Measurements from ENCODE around the gene PXN.
"Not testable (repeated sequence)": the region's sequence is repeated elsewhere in the genome, so short reads cannot be mapped to it uniquely, and the experiment has no call there.

Gene PXN

GRCh38 chr12:120252071-120252906 is 13.2 kb downstream of the PXN start:
- Histone ChIP-seq H4K91ac (ENCODE audit: low read length) (no peak overlapping the region), H2BK120ac (ENCODE audit: low read depth, low read length) (no peak overlapping the region), H2AK5ac (ENCODE audit: low read length, severe bottlenecking) (no peak overlapping the region), H3K4me3 (ENCODE audit: insufficient read depth in 1 of 2, low read depth in 1 of 2, low read length in 2 of 2) (no peak overlapping the region), H2BK12ac (ENCODE audit: low read length in 2 of 2) (peak overlapping the region in 1 of 2 experiments; percentile 5), H3K23ac (ENCODE audit: low read length in 2 of 2) (no peak overlapping the region), H3K27ac (ENCODE audit: low read length, poor library complexity, severe bottlenecking) (no peak overlapping the region), H3K14ac (ENCODE audit: low read length in 2 of 2) (no peak overlapping the region), H3K4ac (ENCODE audit: low read depth in 1 of 2, low read length in 2 of 2) (peak overlapping the region in 1 of 2 experiments; percentile 27), H3K9me3 (ENCODE audit: control insufficient read depth, low read length) (no peaks in the 10 kb centered on the region), H3K18ac (ENCODE audit: low read depth in 1 of 2, low read length in 2 of 2) (peak overlapping the region in 1 of 2 experiments; percentile 51), H3K9ac (ENCODE audit: low read length) (peak overlapping the region; percentile 24), H3K4me2 (ENCODE audit: low read length, poor library complexity, severe bottlenecking) (no peak overlapping the region), H2BK15ac (ENCODE audit: low read depth, poor library complexity, severe bottlenecking) (no peak overlapping the region), H3K79me1 (replicated peaks; ENCODE audit: low read length, poor library complexity, severe bottlenecking) (no peaks in the 10 kb centered on the region), H3K36me3 (ENCODE audit: control insufficient read depth in 1 of 2, insufficient read depth in 2 of 2, low read depth in 1 of 2, low read length in 2 of 2) (peaks cover 3 to 42% of the 10 kb centered on the region in 2 experiments), H3K4me1 (ENCODE audit: control insufficient read depth, insufficient read depth, low read depth, low read length) (peaks cover 31% of the 10 kb centered on the region), H3K27me3 (ENCODE audit: control insufficient read depth in 1 of 2, insufficient read depth in 1 of 2, low read length in 2 of 2) (no peaks in the 10 kb centered on the region), H4K8ac (ENCODE audit: low read length) (peak overlapping the region; percentile 19), H2AFZ (ENCODE audit: low read depth, low read length) (no peak overlapping the region), H2BK5ac (ENCODE audit: low read depth, low read length, poor library complexity, severe bottlenecking) (no peak overlapping the region)
- DNase-seq, result no peak
- 98% methylated on average over 11 of the region's 12 CpGs for WGBS

GRCh38 chr12:120251364-120252070 is 14.0 kb downstream of the PXN start:
- H3K18ac ChIP-seq (ENCODE audit: low read depth in 1 of 2, low read length in 2 of 2), result peak overlapping the region in 1 of 2 experiments; percentile 51
- not testable (repeated sequence) for H3K9me3 ChIP-seq (ENCODE audit: control insufficient read depth, low read length); H3K79me1 ChIP-seq (replicated peaks; ENCODE audit: low read length, poor library complexity, severe bottlenecking); H2AFZ ChIP-seq (ENCODE audit: low read depth, low read length); H2BK15ac ChIP-seq (ENCODE audit: low read depth, poor library complexity, severe bottlenecking); H3K4me3 ChIP-seq (ENCODE audit: insufficient read depth in 1 of 2, low read depth in 1 of 2, low read length in 2 of 2); H3K4me2 ChIP-seq (ENCODE audit: low read length, poor library complexity, severe bottlenecking); H2BK120ac ChIP-seq (ENCODE audit: low read depth, low read length); H3K23ac ChIP-seq (ENCODE audit: low read length in 2 of 2); DNase-seq; H4K91ac ChIP-seq (ENCODE audit: low read length); H3K4ac ChIP-seq (ENCODE audit: low read depth in 1 of 2, low read length in 2 of 2); H3K27ac ChIP-seq (ENCODE audit: low read length, poor library complexity, severe bottlenecking); H3K27me3 ChIP-seq (ENCODE audit: control insufficient read depth in 1 of 2, insufficient read depth in 1 of 2, low read length in 2 of 2); H2AK5ac ChIP-seq (ENCODE audit: low read length, severe bottlenecking); H2BK5ac ChIP-seq (ENCODE audit: low read depth, low read length, poor library complexity, severe bottlenecking); H3K14ac ChIP-seq (ENCODE audit: low read length in 2 of 2)
- H2BK12ac ChIP-seq (ENCODE audit: low read length in 2 of 2), result peak overlapping the region in 1 of 2 experiments; percentile 5
- peaks cover 3 to 42% of the 10 kb centered on the region in 2 experiments for H3K36me3 ChIP-seq (ENCODE audit: control insufficient read depth in 1 of 2, insufficient read depth in 2 of 2, low read depth in 1 of 2, low read length in 2 of 2)
- peak overlapping the region; percentile 24 for H3K9ac ChIP-seq (ENCODE audit: low read length)
- WGBS, result 66% methylated on average over 9 of the region's 12 CpGs
- peaks cover 29% of the 10 kb centered on the region for H3K4me1 ChIP-seq (ENCODE audit: control insufficient read depth, insufficient read depth, low read depth, low read length)
- H4K8ac ChIP-seq (ENCODE audit: low read length), result peak overlapping the region; percentile 19

- H2AFZ ChIP-seq (ENCODE audit: low read depth, low read length), result no peak overlapping the region
- peak overlapping the region; percentile 81 for H4K8ac ChIP-seq (ENCODE audit: low read length)
- peak overlapping the region; percentile 55 for H2BK15ac ChIP-seq (ENCODE audit: low read depth, poor library complexity, severe bottlenecking)
- DNase-seq, result peak; percentile 51
- peak overlapping the region; percentile 59 for H3K9ac ChIP-seq (ENCODE audit: low read length)
- no peaks in the 10 kb centered on the region for H3K79me1 ChIP-seq (replicated peaks; ENCODE audit: low read length, poor library complexity, severe bottlenecking)
- peak overlapping the region; percentile 11 for H2BK120ac ChIP-seq (ENCODE audit: low read depth, low read length)
- H4K91ac ChIP-seq (ENCODE audit: low read length), result peak overlapping the region; percentile 87
- no peaks in the 10 kb centered on the region for H3K9me3 ChIP-seq (ENCODE audit: control insufficient read depth, low read length)
- 55% methylated on average over 8 of the region's 8 CpGs for WGBS
- peaks cover 3 to 43% of the 10 kb centered on the region in 2 experiments for H3K36me3 ChIP-seq (ENCODE audit: control insufficient read depth in 1 of 2, insufficient read depth in 2 of 2, low read depth in 1 of 2, low read length in 2 of 2)
- H3K4ac ChIP-seq (ENCODE audit: low read depth in 1 of 2, low read length in 2 of 2), result peak overlapping the region; percentile 52
- no peaks in the 10 kb centered on the region for H3K27me3 ChIP-seq (ENCODE audit: control insufficient read depth in 1 of 2, insufficient read depth in 1 of 2, low read length in 2 of 2)
- no peak overlapping the region for H2BK5ac ChIP-seq (ENCODE audit: low read depth, low read length, poor library complexity, severe bottlenecking)
- no peak overlapping the region for H3K27ac ChIP-seq (ENCODE audit: low read length, poor library complexity, severe bottlenecking)
- peaks cover 27% of the 10 kb centered on the region for H3K4me1 ChIP-seq (ENCODE audit: control insufficient read depth, insufficient read depth, low read depth, low read length)
- H3K4me3 ChIP-seq (ENCODE audit: insufficient read depth in 1 of 2, low read depth in 1 of 2, low read length in 2 of 2), result peak overlapping the region in 1 of 2 experiments; percentile 63
- no peak overlapping the region for H3K4me2 ChIP-seq (ENCODE audit: low read length, poor library complexity, severe bottlenecking)
- peak overlapping the region; percentile 9 for H2AK5ac ChIP-seq (ENCODE audit: low read length, severe bottlenecking)
- peak overlapping the region; percentile 46 to 71 for H3K18ac ChIP-seq (ENCODE audit: low read depth in 1 of 2, low read length in 2 of 2)
- H3K23ac ChIP-seq (ENCODE audit: low read length in 2 of 2), result no peak overlapping the region
- peak overlapping the region in 1 of 2 experiments; percentile 39 for H3K14ac ChIP-seq (ENCODE audit: low read length in 2 of 2)
- H2BK12ac ChIP-seq (ENCODE audit: low read length in 2 of 2), result peak overlapping the region; percentile 51 to 80
Observed at GRCh38 chr12:120249875-120250795, 15.4 kb downstream of the PXN start.

Measured in mesenchymal stem cell (in vitro differentiated cells and primary cell).